DOHH2 (cell line): ENCODE results near the gene GPR142.

ENCODE experiments used
- H3F3A ChIP-seq: fragments of 200-600 bp; sonication (generic), shearing (Covaris generic); 2 replicates; pipeline ENCODE4 v1.6.0; 2016; ENCODE audit warnings: antibody characterized with exemption, mild to moderate bottlenecking; ENCODE audit not compliant: control insufficient read depth, insufficient read depth
- H3K27ac ChIP-seq: fragments of 200-600 bp; sonication (generic); 2 replicates; pipeline ENCODE4 v1.5.1; 2014; ENCODE audit warnings: low read depth, mild to moderate bottlenecking, low read length, moderate library complexity
- H3K27me3 ChIP-seq: fragments of 200-600 bp; sonication (generic); 2 replicates; pipeline ENCODE4 v1.6.1; 2014; ENCODE audit warnings: mild to moderate bottlenecking, low read length, mixed read lengths; ENCODE audit not compliant: control insufficient read depth
- H3K36me3 ChIP-seq: fragments of 200-600 bp; sonication (generic); 2 replicates; pipeline ENCODE4 v1.6.1; 2014; ENCODE audit warnings: mild to moderate bottlenecking, low read length, moderate library complexity, mixed read lengths; ENCODE audit not compliant: control insufficient read depth
- H3K4me1 ChIP-seq: fragments of 200-600 bp; sonication (generic); 2 replicates; pipeline ENCODE4 v1.6.1; 2014; ENCODE audit warnings: mild to moderate bottlenecking, low read length, mixed read lengths; ENCODE audit not compliant: control insufficient read depth
- H3K4me2 ChIP-seq: fragments of 200-600 bp; sonication (generic); 2 replicates; pipeline ENCODE4 v1.6.0; 2014; ENCODE audit warnings: mild to moderate bottlenecking, low read length, moderate library complexity
- H3K4me3 ChIP-seq: fragments of 200-600 bp; sonication (generic); 2 replicates; pipeline ENCODE4 v1.5.1; 2014; ENCODE audit warnings: mild to moderate bottlenecking, low read length, mixed read lengths
- H3K79me2 ChIP-seq: fragments of 200-600 bp; sonication (generic); 2 replicates; pipeline ENCODE4 v1.6.1; 2014; ENCODE audit warnings: mild to moderate bottlenecking, low read length, mixed read lengths; ENCODE audit not compliant: control insufficient read depth
- H3K9me2 ChIP-seq: fragments of 200-600 bp; sonication (generic); replicated peaks from 2 replicates; pipeline ENCODE4 v1.6.1; 2014; ENCODE audit warnings: mild to moderate bottlenecking, low read length, mixed read lengths; ENCODE audit not compliant: control insufficient read depth
- H3K9me3 ChIP-seq: fragments of 200-600 bp; sonication (generic); 2 replicates; pipeline ENCODE4 v1.6.1; 2014; ENCODE audit warnings: antibody characterized with exemption, low read length, mixed read lengths; ENCODE audit not compliant: control insufficient read depth, insufficient read depth
- H4K20me1 ChIP-seq: fragments of 200-600 bp; sonication (generic); 2 replicates; pipeline ENCODE4 v1.6.0; 2014; ENCODE audit warnings: low read depth, mild to moderate bottlenecking, antibody characterized with exemption, low read length, moderate library complexity; ENCODE audit not compliant: control insufficient read depth, insufficient read depth
- CTCF ChIP-seq: fragments of 200-600 bp; sonication (generic); IDR thresholded peaks from one replicate; pipeline ENCODE4 v1.5.1; 2014; ENCODE audit warnings: antibody characterized with exemption, mild to moderate bottlenecking, low read depth, low read length; ENCODE audit not compliant: poor library complexity, severe bottlenecking
- EZH2phosphoT487 ChIP-seq: fragments of 200-600 bp; sonication (generic); IDR thresholded peaks from 2 replicates; pipeline ENCODE4 v1.6.1; 2017; ENCODE audit warnings: borderline replicate concordance, mild to moderate bottlenecking, antibody characterized with exemption, low read length, moderate library complexity, mixed read lengths

The GPR142 gene

GRCh38 chr17:74325376-74325742, 41.9 kb upstream of the GPR142 start:
- H3K4me1 ChIP-seq, result no peaks in the 10 kb centered on the region
- H3K9me3 ChIP-seq, result no peaks in the 10 kb centered on the region
- no peak overlapping the region for H3K27ac ChIP-seq
- H4K20me1 ChIP-seq, result no peaks in the 10 kb centered on the region
- TF ChIP-seq CTCF, result no peak
- TF ChIP-seq EZH2phosphoT487, result no peak
- H3K79me2 ChIP-seq, result no peaks in the 10 kb centered on the region
- H3F3A ChIP-seq, result no peaks in the 10 kb centered on the region
- no peaks in the 10 kb centered on the region for H3K27me3 ChIP-seq
- no peaks in the 10 kb centered on the region for H3K36me3 ChIP-seq
- H3K4me2 ChIP-seq, result no peak overlapping the region
- H3K4me3 ChIP-seq, result no peak overlapping the region
- H3K9me2 ChIP-seq, result no peaks in the 10 kb centered on the region

GRCh38 chr17:74325743-74326379, 41.4 kb upstream of the GPR142 start, which contains the start of gene KIF19:
TSS of gene KIF19 (plus strand) at chr17:74326226. CDS start at chr17:74326350, 124 bp downstream.
- no peaks in the 10 kb centered on the region for H3F3A ChIP-seq
- no peak within 1 kb of the TSS for H3K4me3 ChIP-seq
- H3K9me2 ChIP-seq, result no peaks in the 10 kb centered on the region
- no peaks in the 10 kb centered on the region for H3K79me2 ChIP-seq
- H4K20me1 ChIP-seq, result no peaks in the 10 kb centered on the region
- H3K27me3 ChIP-seq, result no peaks in the 10 kb centered on the region
- H3K27ac ChIP-seq, result no peak within 1 kb of the TSS
- no peaks in the 10 kb centered on the region for H3K4me1 ChIP-seq
- H3K4me2 ChIP-seq, result no peak within 1 kb of the TSS
- no peaks in the 10 kb centered on the region for H3K9me3 ChIP-seq
- TF ChIP-seq EZH2phosphoT487, result no peak
- no peak for TF ChIP-seq CTCF
- no peaks in the 10 kb centered on the region for H3K36me3 ChIP-seq

GRCh38 chr17:74326506-74326905, 40.8 kb upstream of the GPR142 start:
- Histone ChIP-seq H3K4me2 (no peak overlapping the region), H3K9me3 (no peaks in the 10 kb centered on the region), H3K27ac (no peak overlapping the region), H3K4me3 (no peak overlapping the region), H3K27me3 (no peaks in the 10 kb centered on the region), H4K20me1 (no peaks in the 10 kb centered on the region), H3K36me3 (no peaks in the 10 kb centered on the region), H3K4me1 (no peaks in the 10 kb centered on the region), H3F3A (no peaks in the 10 kb centered on the region), H3K79me2 (no peaks in the 10 kb centered on the region), H3K9me2 (no peaks in the 10 kb centered on the region)
- TF ChIP-seq CTCF (no peak), EZH2phosphoT487 (no peak)
